Measurements from ENCODE around the gene PRRC2B.
A peak's percentile ranks its signal among the peaks of the same experiment; 100 is the strongest.

DNA sequence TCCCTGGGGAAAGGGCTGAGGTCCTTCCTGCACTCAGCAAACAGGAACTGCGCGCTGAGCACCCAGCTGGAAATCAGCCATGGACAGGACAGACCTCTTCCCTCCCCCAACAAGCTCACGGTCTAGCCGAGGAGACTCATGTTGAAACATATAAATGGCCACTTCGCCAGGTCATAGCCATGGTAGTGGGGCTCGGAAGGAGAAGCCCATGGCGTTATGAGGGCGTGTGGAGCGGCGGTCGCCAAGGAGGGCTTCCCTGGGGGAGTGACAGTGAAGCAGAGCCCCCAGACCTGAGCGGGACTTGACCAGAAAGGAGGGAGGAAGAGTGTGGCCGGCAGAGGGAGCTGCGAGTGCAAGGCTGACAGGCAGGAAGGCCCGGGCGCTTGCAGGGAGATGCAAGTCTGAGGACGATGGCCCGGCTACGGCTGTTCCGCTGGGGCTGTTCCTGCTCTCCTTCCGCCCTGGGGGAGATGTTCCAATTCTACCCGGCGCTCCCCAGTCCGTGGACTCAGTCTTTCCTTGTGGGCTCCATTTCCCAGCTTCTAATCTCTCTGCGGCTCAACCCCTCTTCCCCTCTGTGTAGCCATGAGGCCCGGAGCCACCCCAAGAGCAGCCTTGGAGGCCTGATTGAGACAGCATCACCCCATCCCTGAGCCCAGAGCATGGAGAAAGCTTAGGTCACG, 43.9 kb upstream of the PRRC2B start:
- TF ChIP-seq POLR2A (IDR thresholded peaks at IDR 0.05; ENCODE audit: borderline replicate concordance, extremely low read depth, insufficient read depth, insufficient read length) = no peak
- no peak for TF ChIP-seq ZBTB33 (IDR thresholded peaks at IDR 0.05; ENCODE audit: extremely low read depth, insufficient replicate concordance, low read length)
- peak; percentile 81 to 93 (median 86) for TF ChIP-seq CTCF (IDR thresholded peaks at IDR 0.05 in 2 of 3, conservative IDR thresholded peaks at IDR 0.05 in 1 of 3; ENCODE audit: borderline replicate concordance in 1 of 3, insufficient read depth in 1 of 3, low read depth in 2 of 3, low read length in 2 of 3)
- TF ChIP-seq, protein P1, sequence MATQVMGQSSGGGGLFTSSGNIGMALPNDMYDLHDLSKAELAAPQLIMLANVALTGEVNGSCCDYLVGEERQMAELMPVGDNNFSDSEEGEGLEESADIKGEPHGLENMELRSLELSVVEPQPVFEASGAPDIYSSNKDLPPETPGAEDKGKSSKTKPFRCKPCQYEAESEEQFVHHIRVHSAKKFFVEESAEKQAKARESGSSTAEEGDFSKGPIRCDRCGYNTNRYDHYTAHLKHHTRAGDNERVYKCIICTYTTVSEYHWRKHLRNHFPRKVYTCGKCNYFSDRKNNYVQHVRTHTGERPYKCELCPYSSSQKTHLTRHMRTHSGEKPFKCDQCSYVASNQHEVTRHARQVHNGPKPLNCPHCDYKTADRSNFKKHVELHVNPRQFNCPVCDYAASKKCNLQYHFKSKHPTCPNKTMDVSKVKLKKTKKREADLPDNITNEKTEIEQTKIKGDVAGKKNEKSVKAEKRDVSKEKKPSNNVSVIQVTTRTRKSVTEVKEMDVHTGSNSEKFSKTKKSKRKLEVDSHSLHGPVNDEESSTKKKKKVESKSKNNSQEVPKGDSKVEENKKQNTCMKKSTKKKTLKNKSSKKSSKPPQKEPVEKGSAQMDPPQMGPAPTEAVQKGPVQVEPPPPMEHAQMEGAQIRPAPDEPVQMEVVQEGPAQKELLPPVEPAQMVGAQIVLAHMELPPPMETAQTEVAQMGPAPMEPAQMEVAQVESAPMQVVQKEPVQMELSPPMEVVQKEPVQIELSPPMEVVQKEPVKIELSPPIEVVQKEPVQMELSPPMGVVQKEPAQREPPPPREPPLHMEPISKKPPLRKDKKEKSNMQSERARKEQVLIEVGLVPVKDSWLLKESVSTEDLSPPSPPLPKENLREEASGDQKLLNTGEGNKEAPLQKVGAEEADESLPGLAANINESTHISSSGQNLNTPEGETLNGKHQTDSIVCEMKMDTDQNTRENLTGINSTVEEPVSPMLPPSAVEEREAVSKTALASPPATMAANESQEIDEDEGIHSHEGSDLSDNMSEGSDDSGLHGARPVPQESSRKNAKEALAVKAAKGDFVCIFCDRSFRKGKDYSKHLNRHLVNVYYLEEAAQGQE (IDR thresholded peaks at IDR 0.05; ENCODE audit: low read depth) = no peak
- no peak for TF ChIP-seq YY1 (IDR thresholded peaks at IDR 0.05; ENCODE audit: extremely low read depth, insufficient replicate concordance, low read depth, low read length)
- TF ChIP-seq CEBPB (IDR thresholded peaks at IDR 0.05; ENCODE audit: low read depth) = no peak
- TF ChIP-seq EZH2phosphoT487 (IDR thresholded peaks at IDR 0.05; ENCODE audit: borderline replicate concordance) = no peak
- no peak for TF ChIP-seq SIN3A (IDR thresholded peaks at IDR 0.05; ENCODE audit: low read depth)
- TF ChIP-seq EGR1 (IDR thresholded peaks at IDR 0.05; ENCODE audit: low read depth) = no peak
- no peak for TF ChIP-seq EZH2 (IDR thresholded peaks at IDR 0.05)
- TF ChIP-seq POLR2AphosphoS5 (IDR thresholded peaks at IDR 0.05; ENCODE audit: low read depth, low read length) = no peak

Data from HCT116 (cell line).